WI38 (cell line): ENCODE measurements around the gene SCAMP3.
"Not testable (repeated sequence)": the region's sequence is repeated elsewhere in the genome, so short reads cannot be mapped to it uniquely, and the experiment has no call there.

Experiments used
- H3K4me3 ChIP-seq: 2 replicates; pipeline ENCODE4 v1.5.1; 2011; ENCODE audit warnings: low read depth, mild to moderate bottlenecking, control low read depth, low read length
- TF ChIP-seq, protein P1 (sequence below): IDR thresholded peaks from 2 replicates; pipeline ENCODE4 v1.5.1; 2012; ENCODE audit warnings: low read depth, mild to moderate bottlenecking, control low read depth, low read length

The SCAMP3 gene

DNA sequence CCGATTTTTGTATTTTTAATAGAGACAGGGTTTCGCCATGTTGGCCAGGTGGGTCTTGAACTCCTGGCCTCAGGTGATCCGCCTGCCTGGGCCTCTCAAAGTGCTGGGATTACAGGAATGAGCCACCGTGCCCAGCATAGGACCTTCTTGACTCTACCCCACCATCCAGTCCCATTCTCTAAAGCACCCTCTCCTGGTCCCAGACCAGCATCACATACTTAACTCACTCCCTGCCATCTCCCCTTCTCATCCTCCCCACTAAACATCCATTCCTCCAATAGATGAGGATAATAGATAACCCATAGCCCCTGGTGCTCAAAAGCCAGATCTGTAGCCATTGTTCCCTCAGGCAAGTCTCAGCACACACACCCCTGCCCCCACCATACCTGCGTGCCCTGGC, 9.0 kb downstream of the SCAMP3 start:
- TF ChIP-seq, protein P1, sequence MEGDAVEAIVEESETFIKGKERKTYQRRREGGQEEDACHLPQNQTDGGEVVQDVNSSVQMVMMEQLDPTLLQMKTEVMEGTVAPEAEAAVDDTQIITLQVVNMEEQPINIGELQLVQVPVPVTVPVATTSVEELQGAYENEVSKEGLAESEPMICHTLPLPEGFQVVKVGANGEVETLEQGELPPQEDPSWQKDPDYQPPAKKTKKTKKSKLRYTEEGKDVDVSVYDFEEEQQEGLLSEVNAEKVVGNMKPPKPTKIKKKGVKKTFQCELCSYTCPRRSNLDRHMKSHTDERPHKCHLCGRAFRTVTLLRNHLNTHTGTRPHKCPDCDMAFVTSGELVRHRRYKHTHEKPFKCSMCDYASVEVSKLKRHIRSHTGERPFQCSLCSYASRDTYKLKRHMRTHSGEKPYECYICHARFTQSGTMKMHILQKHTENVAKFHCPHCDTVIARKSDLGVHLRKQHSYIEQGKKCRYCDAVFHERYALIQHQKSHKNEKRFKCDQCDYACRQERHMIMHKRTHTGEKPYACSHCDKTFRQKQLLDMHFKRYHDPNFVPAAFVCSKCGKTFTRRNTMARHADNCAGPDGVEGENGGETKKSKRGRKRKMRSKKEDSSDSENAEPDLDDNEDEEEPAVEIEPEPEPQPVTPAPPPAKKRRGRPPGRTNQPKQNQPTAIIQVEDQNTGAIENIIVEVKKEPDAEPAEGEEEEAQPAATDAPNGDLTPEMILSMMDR, result no peak
- H3K4me3 ChIP-seq, result peak overlapping the region; percentile 75

DNA sequence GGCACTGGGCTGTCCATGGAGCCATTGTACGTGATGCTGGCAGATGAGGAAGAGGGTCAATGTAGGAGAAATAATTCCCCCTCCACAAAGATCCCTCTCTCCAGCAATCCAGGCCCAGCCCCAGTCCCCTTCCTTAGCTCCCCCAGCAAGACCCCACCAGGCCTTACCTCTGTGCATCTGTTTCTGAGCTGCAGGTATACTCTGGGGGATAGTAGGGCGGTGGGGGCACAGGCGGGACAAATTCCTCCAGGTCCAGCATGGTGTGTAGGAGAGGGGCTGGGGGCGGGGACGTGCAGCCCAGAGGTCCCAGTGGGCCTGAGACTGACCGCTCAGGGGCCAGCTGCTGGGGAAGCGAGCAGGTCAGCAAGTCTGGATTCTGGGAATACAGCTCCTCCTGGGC, 10.6 kb downstream of the SCAMP3 start:
- TF ChIP-seq, protein P1, result no peak
- no peak overlapping the region for H3K4me3 ChIP-seq

DNA sequence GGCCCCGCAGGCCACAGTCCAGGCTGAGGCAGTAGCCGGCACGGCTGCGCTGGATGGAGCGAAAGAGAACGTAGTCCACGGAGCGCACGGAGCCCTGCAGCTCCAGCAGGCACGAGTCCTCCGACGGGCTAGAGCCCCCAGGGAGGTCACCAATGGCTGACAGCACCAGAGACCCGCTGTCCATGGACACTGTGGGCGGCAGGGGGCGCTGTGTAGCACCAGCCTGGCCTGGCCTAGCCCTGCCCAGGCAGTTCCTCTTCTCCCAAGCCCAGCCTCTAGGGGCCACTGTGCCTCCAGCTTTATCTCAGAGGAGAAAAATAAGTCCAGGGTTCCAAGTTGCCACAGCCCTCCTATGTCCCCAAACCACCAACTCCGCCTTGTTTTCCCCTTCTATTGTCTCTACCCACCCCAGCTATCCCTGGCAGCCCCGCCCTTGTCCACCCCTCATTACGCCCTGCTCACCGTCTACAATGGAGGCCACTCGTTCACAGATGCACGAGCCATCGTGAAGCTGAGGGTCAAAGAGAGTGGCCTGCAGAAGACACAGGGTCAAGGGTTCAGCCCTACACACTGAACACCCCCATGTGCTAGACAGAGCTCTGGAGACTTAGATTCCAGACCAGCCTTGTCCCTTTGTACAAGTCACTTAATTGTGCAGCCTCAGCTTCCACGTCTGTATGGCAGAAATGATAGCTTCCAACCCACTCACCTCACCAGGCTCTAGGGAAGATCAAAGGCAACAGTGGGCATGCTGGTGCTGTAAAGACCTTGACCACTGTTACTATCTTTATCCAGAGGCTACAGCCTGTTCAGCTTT, 11.3 kb downstream of the SCAMP3 start:
- H3K4me3 ChIP-seq, result no peak overlapping the region
- TF ChIP-seq, protein P1, result peak; percentile 99

DNA sequence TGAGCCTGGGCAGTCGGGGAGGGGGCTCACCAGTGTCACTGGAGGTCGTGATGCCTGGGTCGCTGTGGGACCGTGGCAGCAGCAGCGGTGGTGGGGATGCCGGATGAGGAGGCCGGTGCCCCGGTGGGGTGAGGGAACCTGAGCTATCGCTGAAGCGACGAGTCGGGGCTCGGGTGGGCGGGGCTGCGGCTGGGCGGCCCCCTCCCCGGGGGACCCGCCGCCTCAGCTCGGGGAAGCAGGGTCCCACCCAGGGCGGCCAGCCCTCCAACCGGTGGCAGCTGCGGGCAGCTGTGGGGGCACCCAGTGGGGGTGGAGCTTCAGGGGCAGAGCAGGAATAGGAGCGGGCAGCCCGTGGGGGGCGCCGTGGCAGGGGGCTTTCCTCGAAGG, 11.9 kb downstream of the SCAMP3 start:
- H3K4me3 ChIP-seq, result no peak overlapping the region
- TF ChIP-seq, protein P1, result no peak

DNA sequence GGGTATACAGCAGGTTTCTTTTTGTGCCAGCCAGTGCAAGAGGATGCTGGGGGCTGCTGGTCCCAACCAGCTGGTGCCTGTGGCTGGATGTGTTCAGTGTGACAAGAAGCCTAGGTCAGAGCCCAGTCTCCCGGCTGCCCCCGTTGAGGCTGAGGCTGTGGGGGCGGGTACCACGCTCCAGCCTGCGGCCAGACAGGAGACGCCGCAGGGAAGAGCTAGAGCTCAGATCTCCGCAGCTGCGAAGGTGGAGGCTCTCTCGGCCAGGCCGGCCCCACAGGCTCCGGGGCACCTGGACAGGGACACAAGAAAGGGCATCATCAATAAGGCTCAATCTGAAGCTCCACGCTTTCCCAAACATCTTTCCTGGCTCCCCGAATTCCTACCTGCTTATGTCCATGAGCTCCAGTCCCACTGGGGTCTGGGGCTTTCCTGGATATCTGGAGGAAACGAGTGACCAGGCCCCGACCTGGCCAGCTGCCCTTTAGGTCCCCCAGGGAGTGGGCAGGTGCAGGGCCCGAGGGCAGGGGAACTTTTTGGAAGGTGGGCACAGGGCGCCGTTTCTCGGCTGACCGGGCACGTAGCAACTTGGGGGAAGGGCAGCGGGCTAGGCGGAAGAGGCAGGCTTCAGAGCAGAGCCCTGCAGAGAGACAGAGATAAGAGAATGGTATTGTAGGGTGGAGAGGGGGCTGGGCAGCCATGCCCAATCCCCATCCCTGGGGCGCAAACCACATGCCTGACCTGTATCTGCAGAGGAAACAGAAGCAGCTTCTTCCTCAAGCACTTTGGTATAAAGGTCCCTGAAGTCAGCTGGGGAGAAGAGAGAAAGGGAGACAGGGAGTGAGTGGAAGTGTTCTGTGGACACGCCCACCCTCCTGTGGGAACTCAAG, 14.2 kb downstream of the SCAMP3 start:
- TF ChIP-seq, protein P1, result no peak
- no peak overlapping the region for H3K4me3 ChIP-seq

DNA sequence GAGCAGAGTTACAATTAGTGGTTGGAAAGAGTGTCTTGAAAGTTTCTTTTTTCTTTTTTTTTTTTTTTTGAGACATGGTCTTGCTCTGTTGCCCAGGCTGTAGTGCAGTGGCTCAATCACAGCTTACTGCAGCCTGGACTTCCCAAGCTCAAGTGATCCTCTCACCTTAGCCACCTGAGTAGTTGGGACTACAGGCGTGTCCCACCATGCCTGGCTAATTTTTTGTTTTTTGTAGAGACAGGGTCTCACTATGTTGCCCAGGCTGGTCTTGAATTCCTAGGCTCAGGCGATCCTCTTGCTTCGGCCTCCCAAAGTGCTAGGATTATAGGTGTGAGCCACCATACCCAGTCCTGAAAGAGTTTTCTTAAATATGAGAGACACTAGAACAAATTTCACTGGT, 15.4 kb downstream of the SCAMP3 start:
- not testable (repeated sequence) for H3K4me3 ChIP-seq

DNA sequence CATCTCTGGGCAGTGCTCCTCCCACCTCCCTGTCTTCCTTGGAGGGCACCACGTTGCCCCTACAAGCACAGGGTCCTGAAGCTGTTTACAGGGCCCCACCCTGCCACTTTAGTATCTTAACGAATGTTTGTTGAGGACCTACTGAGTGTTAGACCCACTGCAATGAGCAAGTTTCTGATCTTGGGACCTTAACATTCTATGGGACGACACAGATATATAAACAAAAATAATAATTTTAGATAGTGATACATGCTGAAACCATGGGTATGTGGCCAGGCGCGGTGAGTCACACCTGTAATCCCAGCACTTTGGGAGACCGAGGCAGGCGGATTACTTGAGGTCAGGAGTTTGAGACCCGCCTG, 17.0 kb downstream of the SCAMP3 start:
- TF ChIP-seq, protein P1, result no peak
- peak overlapping the region; percentile 73 for H3K4me3 ChIP-seq
